ENCODE results near the gene BRIP1.
"Not testable (repeated sequence)": the region's sequence is repeated elsewhere in the genome, so short reads cannot be mapped to it uniquely, and the experiment has no call there.

BRIP1 gene

GRCh38 chr17:61699032-61699431, 164.3 kb downstream of the BRIP1 start:
- no peak for DNase-seq (ENCODE audit: low read depth)

- DNase-seq (ENCODE audit: low read depth): no peak
Observed at GRCh38 chr17:61698244-61698643, 165.1 kb downstream of the BRIP1 start.

- no peak for DNase-seq (ENCODE audit: low read depth)
Observed at GRCh38 chr17:61695779-61696337, 167.5 kb downstream of the BRIP1 start.

GRCh38 chr17:61694095-61694494, 169.2 kb downstream of the BRIP1 start:
- no peak for DNase-seq (ENCODE audit: low read depth)

GRCh38 chr17:61689610-61690180, 173.6 kb downstream of the BRIP1 start:
- no peak for DNase-seq (ENCODE audit: low read depth)

- no peak for DNase-seq (ENCODE audit: low read depth)
Observed at GRCh38 chr17:61687769-61688168, 175.6 kb downstream of the BRIP1 start.

- no peak for DNase-seq (ENCODE audit: low read depth)
Observed at GRCh38 chr17:61686113-61686512, 177.2 kb downstream of the BRIP1 start.

GRCh38 chr17:61684818-61685217, 178.5 kb downstream of the BRIP1 start:
- DNase-seq (ENCODE audit: low read depth): no peak

GRCh38 chr17:61684172-61684571, 179.2 kb downstream of the BRIP1 start:
- no peak for DNase-seq (ENCODE audit: low read depth)

GRCh38 chr17:61683466-61683865, 179.9 kb downstream of the BRIP1 start:
- DNase-seq (ENCODE audit: low read depth): no peak

GRCh38 chr17:61680921-61681320, 182.4 kb downstream of the BRIP1 start:
- DNase-seq (ENCODE audit: low read depth): no peak

- no peak for DNase-seq (ENCODE audit: low read depth)
Observed at GRCh38 chr17:61678339-61678738, 185.0 kb downstream of the BRIP1 start.

GRCh38 chr17:61677150-61677811, 186.0 kb downstream of the BRIP1 start:
- not testable (repeated sequence) for DNase-seq (ENCODE audit: low read depth)

- not testable (repeated sequence) for DNase-seq (ENCODE audit: low read depth)
Observed at GRCh38 chr17:61676522-61676921, 186.8 kb downstream of the BRIP1 start.

- not testable (repeated sequence) for DNase-seq (ENCODE audit: low read depth)
Observed at GRCh38 chr17:61674609-61675008, 188.7 kb downstream of the BRIP1 start.

- not testable (repeated sequence) for DNase-seq (ENCODE audit: low read depth)
Observed at GRCh38 chr17:61673019-61673897, 190.1 kb downstream of the BRIP1 start.

- no peak for DNase-seq (ENCODE audit: low read depth)
Observed at GRCh38 chr17:61672140-61672539, 191.2 kb downstream of the BRIP1 start.

GRCh38 chr17:61670691-61671090, 192.6 kb downstream of the BRIP1 start:
- no peak for DNase-seq (ENCODE audit: low read depth)

- DNase-seq (ENCODE audit: low read depth): no peak
Observed at GRCh38 chr17:61669522-61669921, 193.8 kb downstream of the BRIP1 start.

GRCh38 chr17:61668486-61668885, 194.8 kb downstream of the BRIP1 start:
- DNase-seq (ENCODE audit: low read depth): no peak

- not testable (repeated sequence) for DNase-seq (ENCODE audit: low read depth)
Observed at GRCh38 chr17:61666406-61667088, 196.8 kb downstream of the BRIP1 start.

GRCh38 chr17:61663310-61663709, 200.0 kb downstream of the BRIP1 start:
- DNase-seq (ENCODE audit: low read depth): no peak
